GM12891 (cell line): Measurements from ENCODE around the gene ZNHIT2.

Experiments
- POLR2A ChIP-seq: IDR thresholded peaks from 2 replicates; pipeline ENCODE4 v1.6.1; 2011; ENCODE audit warnings: low read depth, low read length, control low read depth
- POLR2AphosphoS5 ChIP-seq: IDR thresholded peaks from 2 replicates; pipeline ENCODE4 v1.6.1; 2011; ENCODE audit warnings: low read depth, low read length, control low read depth
- SPI1 ChIP-seq: IDR thresholded peaks from 2 replicates; pipeline ENCODE4 v1.6.1; 2011; ENCODE audit warnings: low read depth, low read length, control low read depth
- TAF1 ChIP-seq: IDR thresholded peaks from 2 replicates; pipeline ENCODE4 v1.6.1; 2011; ENCODE audit warnings: low read depth, low read length, control low read depth

- TF ChIP-seq POLR2A: no peak
- TF ChIP-seq POLR2AphosphoS5: no peak
- no peak for TF ChIP-seq SPI1
- no peak for TF ChIP-seq TAF1
These were observed 31.2 kb upstream of the ZNHIT2 start for GRCh38 chr11:65148657-65149056.
